ENCODE results near the gene CLEC4M.

Gene CLEC4M

GRCh38 chr19:7762719-7763293 is at the start of gene CLEC4M:
Gene CLEC4M (plus strand): TSS chr19:7763243. CDS start chr19:7763267, 24 bp downstream.
- DNase-seq: no peak

GRCh38 chr19:7715671-7716070 is 47.4 kb upstream of the CLEC4M start:
- DNase-seq: no peak

GRCh38 chr19:7716762-7717161 is 46.3 kb upstream of the CLEC4M start:
- DNase-seq: no peak

- DNase-seq: no peak
Measured at GRCh38 chr19:7718668-7719067, 44.4 kb upstream of the CLEC4M start.

GRCh38 chr19:7720351-7720750 is 42.7 kb upstream of the CLEC4M start:
- DNase-seq: no peak

- DNase-seq: no peak
Measured at GRCh38 chr19:7722231-7722651, 40.8 kb upstream of the CLEC4M start.

GRCh38 chr19:7725791-7726190 is 37.3 kb upstream of the CLEC4M start:
- DNase-seq: no peak

- DNase-seq: no peak
Measured at GRCh38 chr19:7729211-7729610, 33.8 kb upstream of the CLEC4M start.

GRCh38 chr19:7729831-7730285 is 33.2 kb upstream of the CLEC4M start:
- DNase-seq: no peak

GRCh38 chr19:7730286-7731217 is 32.5 kb upstream of the CLEC4M start:
- no peak for DNase-seq

- DNase-seq: no peak
Measured at GRCh38 chr19:7731218-7731595, 31.8 kb upstream of the CLEC4M start.

GRCh38 chr19:7731615-7732014 is 31.4 kb upstream of the CLEC4M start:
- DNase-seq: no peak

GRCh38 chr19:7732045-7732444 is 31.0 kb upstream of the CLEC4M start, which contains the start of gene CLEC4G:
Gene CLEC4G (minus strand): TSS chr19:7732110. CDS start chr19:7732102, 8 bp downstream.
- DNase-seq: no peak

- DNase-seq: no peak
Measured at GRCh38 chr19:7733376-7733775, 29.7 kb upstream of the CLEC4M start.

- DNase-seq: no peak
Measured at GRCh38 chr19:7734220-7735203, 28.5 kb upstream of the CLEC4M start.

- no peak for DNase-seq
Measured at GRCh38 chr19:7736148-7736547, 26.9 kb upstream of the CLEC4M start.

GRCh38 chr19:7737215-7737614 is 25.8 kb upstream of the CLEC4M start:
- no peak for DNase-seq

GRCh38 chr19:7738023-7738422 is 25.0 kb upstream of the CLEC4M start:
- DNase-seq: no peak

- no peak for DNase-seq
Measured at GRCh38 chr19:7739211-7739755, 23.8 kb upstream of the CLEC4M start.

GRCh38 chr19:7739801-7740681 is 23.0 kb upstream of the CLEC4M start:
- no peak for DNase-seq

- DNase-seq: no peak
Measured at GRCh38 chr19:7740682-7741054, 22.4 kb upstream of the CLEC4M start.

- DNase-seq: no peak
Measured at GRCh38 chr19:7742575-7742974, 20.5 kb upstream of the CLEC4M start.
